ENCODE results near the gene CDKN1C.

GRCh38 chr11:2927851-2928604 lies 42.5 kb upstream of the CDKN1C start:
- no peak for TF ChIP-seq RARB (CRISPR knock-in tag; IDR thresholded peaks at IDR 0.05)
- TF ChIP-seq ARNTL (CRISPR knock-in tag; IDR thresholded peaks at IDR 0.05; ENCODE audit: borderline replicate concordance, low read depth) = no peak
- TF ChIP-seq POU6F1 (CRISPR knock-in tag; IDR thresholded peaks at IDR 0.05; ENCODE audit: borderline replicate concordance, low read depth) = no peak
- TF ChIP-seq CREB5 (CRISPR knock-in tag; IDR thresholded peaks at IDR 0.05; ENCODE audit: low read depth) = no peak
- TF ChIP-seq ZFP30 (CRISPR knock-in tag; IDR thresholded peaks at IDR 0.05) = no peak
- TF ChIP-seq PATZ1 (CRISPR knock-in tag; IDR thresholded peaks at IDR 0.05; ENCODE audit: borderline replicate concordance) = no peak
- no peak for TF ChIP-seq PPARA (CRISPR knock-in tag; IDR thresholded peaks at IDR 0.05; ENCODE audit: borderline replicate concordance)
- no peak for TF ChIP-seq ZNF70 (CRISPR knock-in tag; IDR thresholded peaks at IDR 0.05)
- no peak for TF ChIP-seq CSRNP3 (CRISPR knock-in tag; IDR thresholded peaks at IDR 0.05)
- TF ChIP-seq ZFP3 (CRISPR knock-in tag; IDR thresholded peaks at IDR 0.05) = no peak
- TF ChIP-seq TOX (CRISPR knock-in tag; IDR thresholded peaks at IDR 0.05; ENCODE audit: borderline replicate concordance) = no peak
- TF ChIP-seq ZC3H10 (CRISPR knock-in tag; IDR thresholded peaks at IDR 0.05) = no peak
- TF ChIP-seq TSHZ2 (CRISPR knock-in tag; IDR thresholded peaks at IDR 0.05) = no peak
- TF ChIP-seq ZNF8 (CRISPR knock-in tag; IDR thresholded peaks at IDR 0.05) = no peak
